NCI-H1417 treated with DMSO at 0.1 percent for 48 hours (cell line): ENCODE measurements around the gene NCOA3.
"Not testable (repeated sequence)": the region's sequence is repeated elsewhere in the genome, so short reads cannot be mapped to it uniquely, and the experiment has no call there.

Experiments
- DNase-seq: peaks from one replicate; lab custom pipeline; 2025; lab: John Stamatoyannopoulos, UW

NCOA3 gene

DNA sequence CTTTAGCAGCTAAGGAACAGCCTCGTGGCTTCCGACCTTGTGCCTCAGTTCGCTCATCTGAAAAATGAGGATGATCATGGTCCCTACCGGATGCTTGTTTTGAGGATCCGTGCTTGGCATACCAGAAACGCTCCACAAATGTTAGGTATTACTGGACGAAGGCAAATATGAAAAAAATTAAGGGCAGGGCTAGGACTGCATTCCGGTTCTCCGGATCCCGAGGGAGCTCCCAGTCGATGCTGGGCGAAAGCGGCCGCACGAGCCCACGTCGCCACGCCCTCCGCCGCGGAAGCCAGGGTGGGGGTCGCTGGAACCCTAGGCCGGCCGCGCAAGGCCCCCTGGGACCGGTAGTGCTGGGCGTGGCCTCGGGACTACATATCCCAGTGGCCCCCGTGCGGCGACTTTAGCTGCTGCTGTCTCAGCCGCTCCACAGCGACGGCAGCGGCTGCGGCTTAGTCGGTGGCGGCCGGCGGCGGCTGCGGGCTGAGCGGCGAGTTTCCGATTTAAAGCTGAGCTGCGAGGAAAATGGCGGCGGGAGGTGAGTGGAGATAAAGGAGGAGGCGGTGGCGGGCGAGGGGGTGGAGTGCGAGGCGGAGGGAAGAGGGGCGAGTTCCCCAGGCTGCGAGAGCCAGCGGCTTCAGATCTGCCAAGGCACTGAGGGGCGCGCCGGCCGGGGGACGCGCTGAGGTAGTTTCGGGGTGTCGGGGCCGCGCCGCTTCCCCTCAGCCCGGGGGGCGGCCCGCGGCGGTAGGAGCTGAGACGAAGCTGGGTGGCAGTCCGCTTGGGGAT, at the start of gene NCOA3:
Gene NCOA3 (plus strand): TSS at position 406 of the 789 bp plus-strand sequence. CDS start 120,361 bp downstream, outside the sequence.
- DNase-seq = peak; percentile 70

DNA sequence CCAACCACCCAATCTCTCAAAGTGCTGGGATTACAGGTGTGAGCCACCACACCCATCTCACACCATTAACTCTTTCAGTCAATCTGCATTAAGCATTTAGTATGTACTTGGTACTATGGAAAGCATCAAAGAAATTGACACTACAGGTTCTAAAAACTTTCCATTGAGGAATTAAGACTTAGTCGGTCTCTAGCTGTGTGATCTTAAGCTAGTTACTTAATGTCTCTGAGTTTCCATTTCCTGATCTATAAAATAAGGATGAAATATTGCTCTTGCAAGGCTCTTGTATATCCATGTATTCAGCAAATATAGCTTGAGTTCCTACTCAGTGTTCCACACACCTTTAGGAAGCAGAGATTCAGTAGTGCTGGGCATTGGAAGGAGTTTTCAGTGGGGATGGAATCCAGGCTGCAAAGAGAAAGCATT, 48.9 kb upstream of the NCOA3 start:
- no peak for DNase-seq

DNA sequence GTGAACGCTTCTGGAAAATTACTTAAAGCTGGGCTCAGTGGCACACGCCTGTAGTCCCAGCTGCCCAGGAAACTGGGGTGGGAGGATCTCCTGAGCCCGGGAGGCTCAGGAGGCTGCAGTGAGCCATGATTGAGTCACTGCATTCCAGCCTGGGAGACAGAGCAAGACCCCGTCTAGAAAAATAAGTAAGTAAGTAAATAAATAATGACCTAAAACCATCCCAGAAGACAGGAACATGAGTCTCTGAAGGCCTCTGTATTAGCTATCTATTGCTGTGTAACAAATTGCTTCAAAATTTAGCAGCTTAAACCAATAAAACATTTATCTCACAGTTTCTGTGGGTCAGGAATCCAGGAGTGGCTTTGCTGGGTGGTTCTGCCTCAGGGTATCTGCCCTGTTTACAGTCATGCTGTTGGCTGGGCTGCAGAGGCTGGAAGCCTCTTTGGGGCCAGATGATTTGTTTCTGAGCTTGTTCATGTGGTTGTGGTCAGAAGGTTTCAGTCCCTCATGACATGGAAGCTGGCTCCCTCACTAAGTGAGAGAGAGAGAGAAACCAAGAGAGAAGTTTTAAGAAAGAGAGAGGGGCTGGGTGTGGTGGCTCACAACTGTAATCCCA, 48.4 kb upstream of the NCOA3 start:
- no peak for DNase-seq

DNA sequence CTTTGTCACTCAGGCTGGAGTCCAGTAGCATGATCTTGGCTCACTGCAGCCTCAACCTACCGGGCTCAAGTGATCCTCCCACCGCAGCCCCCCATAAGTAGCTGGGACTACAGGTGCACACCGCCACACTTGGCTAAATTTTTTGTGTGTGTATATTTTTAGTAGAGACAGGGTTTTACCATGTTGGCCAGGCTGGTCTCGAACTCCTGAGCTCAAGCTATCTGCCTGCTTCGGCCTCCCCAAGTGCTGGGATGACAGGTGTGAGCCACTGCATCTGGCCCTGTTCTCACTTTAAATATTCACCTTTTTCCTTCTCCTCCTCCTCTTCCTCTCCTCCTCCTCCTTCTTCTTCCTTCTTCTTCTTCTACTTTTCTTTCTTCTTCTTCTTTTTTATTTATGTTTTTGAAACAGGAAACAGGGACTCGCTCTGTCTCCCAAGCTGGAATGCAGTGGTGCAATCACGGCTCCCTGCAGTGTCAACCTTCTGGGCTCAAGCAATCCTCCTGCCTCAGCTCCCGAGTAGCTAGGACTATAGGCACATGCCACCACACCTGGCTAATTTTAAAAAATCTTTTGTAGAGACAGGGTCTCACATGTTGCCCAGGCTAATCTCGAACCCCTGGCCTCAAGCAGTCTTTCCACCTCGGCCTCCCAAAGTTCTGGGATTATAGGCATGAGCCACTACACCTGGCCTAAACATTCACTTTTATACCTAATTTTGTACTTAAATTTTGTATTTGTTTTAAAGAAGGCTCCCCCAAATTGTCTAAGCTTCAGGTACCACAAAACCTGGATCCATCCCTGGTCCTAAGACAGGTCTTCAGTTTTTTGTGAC, 47.2 kb upstream of the NCOA3 start:
- no peak for DNase-seq

DNA sequence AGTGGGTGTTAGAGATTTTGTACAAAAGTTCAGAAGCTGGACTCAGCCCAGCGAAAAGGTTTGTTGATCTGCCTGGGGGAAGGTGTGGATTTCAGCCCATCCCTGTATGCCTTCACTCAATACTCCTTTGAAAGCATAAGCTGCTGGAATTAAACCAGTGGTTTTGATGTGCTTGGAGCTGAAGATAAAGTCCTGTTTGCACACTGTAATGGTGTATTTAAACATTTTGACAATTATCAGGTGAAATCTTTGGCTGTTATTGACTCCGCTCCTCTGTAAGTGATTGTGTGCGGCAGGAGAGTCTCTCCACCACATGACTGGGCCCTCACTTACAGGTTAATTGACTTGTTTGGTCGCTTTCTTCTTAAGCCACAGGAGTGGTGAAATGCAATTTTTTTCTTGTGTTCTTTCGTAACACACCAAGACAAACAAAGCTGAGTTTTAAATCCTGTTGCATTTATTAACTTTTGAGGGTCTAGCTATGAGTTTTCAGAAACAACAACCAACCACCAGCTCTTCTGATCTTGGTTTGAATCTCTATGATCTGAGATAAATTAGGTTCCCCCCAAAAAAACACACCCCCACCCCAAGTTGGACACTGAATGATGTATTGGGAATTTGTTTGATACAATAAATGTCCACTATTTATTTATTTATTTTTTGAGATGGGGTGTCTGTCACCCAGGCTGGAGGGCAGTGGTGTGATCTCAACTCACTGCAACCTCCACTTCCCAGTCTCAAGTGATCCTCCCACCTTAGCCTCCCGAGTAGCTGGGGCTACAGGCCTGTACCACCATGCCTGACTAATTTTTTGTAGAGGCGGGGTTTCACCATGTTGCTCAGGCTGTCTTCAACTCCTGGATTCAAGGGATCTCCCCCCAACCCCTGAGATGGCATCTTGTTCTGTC, 46.3 kb upstream of the NCOA3 start:
- no peak for DNase-seq

DNA sequence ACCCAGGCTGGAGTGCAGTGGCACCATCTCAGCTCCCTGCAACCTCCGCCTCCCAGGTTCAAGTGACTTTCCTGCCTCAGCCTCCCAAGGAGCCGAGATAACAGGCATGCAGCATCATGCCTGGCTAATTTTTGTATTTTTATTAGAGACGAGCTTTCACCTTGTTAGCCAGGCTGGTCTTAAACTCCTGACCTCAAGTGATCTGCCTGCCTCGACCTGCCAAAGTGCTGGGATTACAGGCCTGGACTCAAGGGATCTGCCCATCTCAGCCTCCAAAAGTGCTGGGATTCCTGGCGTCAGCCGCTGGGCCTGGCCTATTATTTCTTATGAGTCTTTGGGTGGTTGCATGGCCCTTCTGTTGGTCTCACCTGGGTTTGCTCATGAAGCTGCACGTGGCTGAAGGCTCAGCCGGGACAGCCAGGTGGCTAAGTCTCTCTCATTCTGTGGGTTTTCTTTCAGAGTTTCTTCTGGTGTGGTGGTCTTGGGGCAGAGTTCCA, 45.6 kb upstream of the NCOA3 start:
- no peak for DNase-seq

DNA sequence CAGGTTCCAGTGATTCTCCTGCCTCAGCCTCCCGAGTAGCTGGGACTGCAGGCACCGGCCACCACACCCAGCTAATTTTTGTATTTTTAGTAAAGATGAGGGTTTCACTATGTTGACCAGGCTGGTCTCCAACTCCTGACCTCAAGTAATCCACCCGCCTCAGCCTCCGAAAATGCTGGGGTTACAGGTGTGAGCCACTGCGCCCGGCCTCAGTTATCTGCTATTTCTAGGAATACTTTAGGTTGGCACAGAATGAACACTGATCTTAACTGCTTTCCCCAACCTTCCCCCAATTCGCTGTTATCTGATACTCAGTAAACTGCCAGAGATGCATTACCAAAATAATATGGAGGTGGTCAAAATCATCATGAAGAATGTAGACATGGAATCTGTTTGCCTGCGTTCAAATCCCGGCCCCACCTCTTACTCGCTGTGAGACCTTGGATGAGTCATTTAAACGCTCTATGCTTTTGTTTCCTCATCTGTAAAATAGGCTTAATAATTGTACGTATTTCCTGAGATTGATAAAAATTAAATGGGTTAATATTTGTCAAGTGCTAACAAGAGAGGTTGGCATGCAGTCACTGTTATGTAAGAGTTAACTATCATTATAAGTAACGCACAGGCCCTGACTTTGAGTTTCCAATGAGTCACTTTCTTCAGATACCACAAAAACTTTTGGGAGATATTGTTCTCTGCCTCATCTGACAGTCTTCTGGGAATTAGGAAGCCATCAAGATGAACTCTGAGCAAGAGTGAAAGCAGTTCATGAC, 44.5 kb upstream of the NCOA3 start:
- no peak for DNase-seq

DNA sequence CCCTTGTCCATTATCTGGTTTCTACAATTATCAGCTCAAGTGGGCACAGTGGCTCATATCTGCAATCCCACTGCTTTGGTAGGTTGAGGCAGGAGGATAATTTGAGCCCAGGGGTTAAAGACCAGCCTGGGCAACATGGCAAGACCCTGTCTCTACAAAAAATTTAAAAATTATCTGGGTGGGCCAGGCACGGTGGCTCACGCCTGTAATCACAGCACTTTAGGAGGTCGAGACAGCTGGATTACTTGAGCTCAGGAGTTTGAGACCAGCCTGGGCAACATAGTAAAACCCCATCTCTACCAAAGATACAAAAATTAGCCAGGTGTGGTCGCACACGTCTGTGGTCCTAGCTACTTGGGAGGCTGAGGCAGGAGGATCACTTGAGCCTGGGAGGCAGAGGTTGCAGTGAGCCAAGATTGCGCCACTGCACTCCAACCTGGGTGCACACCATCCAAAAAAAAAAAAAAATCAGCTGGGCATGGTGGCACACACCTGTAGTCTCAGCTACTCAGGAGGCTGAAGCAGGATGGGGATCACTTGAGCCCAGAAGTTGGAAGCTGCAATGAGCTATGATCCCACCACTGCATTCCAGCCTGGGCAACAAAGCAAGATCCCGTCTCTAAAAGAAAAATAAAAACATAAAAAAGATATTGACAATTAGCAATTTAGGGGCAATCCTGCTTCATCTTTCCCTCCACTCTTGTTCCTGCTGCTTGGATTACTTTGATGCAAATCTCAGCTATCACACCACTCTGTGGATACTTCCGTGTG, 43.2 kb upstream of the NCOA3 start:
- DNase-seq = not testable (repeated sequence)

DNA sequence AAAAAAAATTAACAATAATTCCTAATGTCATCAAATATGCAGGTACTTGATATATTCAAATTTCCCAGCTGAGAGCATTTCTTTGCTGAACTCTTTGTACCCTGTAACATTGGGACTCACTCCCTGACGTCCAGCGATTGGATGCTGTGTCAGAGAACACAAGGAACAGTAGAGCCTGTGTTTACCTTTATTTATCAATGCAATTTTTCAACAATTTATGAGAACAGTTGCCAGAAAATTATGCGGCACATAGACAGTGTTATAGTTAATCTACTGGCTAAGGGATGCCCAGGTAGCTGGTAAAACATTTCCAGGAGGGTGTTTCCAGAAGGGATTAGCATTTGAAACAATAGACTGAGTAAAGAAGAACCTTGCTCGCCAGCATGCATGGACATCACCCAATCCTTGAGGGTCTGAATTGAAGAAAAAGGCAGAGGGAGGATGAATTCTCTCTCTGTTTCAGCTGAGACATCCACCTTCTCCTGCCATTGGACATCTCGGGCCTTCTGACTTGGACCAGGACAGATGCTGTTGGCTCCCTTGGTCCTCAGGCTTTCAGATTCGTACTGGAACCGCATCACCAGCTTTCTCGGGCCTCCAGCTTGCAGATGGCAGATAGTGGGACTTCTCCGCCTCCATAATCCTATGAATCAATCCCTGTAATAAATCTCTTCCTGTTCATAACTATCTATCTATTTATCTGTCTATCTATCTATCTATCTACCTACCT, 42.2 kb upstream of the NCOA3 start:
- DNase-seq = no peak

DNA sequence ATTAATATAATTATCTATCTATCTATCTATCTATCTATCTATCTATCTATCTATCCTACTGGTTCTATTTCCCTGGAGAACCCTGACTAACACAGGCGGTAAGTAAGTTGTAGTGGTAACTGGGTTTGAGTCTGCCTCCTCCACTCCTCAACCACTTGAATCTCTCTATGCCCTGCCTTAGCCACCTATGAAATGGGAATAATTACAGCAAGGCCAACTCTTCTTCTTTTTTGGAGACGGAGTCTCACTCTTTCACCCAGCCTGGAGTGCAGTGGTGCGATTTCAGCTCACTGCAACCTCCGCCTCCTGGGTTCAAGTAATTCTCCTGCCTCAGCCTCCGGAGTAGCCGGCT, 41.0 kb upstream of the NCOA3 start:
- not testable (repeated sequence) for DNase-seq

DNA sequence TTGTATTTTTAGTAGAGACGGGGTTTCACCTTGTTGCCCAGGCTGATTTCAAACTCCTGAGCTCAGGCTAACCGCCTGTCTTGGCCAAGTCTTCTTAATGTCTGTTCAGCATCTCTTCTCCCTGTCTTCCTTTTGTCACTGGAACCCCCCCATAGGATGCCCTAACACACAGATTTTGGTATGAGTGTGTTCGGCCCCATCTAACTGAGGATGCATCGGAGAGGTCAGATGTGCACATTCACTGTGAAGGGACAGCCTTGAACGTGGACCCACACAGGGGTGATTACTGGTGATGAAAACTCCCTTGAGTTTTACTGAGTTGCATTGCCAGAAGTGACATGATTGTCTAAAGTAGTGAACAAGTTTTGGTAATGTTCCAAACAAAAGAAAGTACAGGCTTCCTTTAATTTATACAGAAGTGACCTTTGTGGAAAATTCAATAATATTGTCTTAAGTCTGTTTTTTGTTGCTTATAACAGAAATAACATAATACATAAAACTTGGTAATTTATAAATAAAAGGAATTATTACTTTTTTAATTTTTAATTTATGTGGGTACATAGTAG, 40.5 kb upstream of the NCOA3 start:
- no peak for DNase-seq

DNA sequence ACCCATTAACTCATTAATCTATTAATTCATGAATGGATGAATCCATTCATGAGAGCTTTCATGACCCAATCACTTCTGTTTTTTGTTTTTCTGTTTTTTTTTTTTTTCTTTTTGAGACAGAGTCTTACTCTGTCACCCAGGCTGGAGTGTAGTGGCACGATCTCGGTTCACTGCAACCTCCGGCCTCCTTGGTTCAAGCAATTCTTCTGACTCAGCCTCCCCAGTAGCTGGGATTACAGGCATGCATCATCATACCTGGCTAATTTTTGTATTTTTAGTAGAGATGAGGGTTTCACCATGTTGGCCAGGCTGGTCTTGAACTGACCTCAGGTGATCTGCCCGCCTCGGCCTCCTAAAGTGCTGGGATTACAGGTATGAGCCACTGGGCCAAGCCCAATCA, 39.8 kb upstream of the NCOA3 start:
- not testable (repeated sequence) for DNase-seq

DNA sequence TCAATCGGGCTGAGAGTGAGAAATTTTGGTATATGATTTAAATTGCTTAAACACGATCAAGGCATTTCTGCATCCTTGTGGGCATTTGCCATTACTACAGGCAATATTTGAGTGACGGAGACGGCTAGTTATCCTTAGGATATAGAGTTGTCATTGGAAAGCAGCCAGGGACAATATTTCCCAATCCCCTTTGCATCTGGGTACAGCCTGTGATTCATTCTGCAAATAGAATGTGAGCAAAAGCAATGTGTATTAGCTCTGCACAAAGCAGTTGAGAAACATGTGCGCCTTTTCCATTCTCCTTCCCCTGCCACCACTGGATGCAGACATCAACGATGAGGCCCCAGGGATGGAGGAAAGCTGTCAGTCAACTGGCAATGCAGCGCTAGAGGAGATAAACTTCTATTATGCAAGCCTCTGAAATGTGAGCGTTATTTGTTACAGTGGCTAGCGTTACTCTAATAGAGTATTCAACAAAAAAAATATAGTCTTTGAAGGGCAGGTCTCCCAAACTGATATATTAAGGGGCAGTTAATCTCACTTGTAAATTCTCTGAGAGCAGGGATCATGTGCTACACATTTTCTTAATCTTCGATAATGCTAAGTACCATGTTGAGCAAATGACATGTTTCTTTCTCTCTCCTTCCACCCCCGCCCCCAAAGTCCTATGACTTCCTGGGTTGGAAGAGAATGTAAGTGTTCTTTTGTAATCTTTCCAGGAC, 37.1 kb upstream of the NCOA3 start:
- no peak for DNase-seq

DNA sequence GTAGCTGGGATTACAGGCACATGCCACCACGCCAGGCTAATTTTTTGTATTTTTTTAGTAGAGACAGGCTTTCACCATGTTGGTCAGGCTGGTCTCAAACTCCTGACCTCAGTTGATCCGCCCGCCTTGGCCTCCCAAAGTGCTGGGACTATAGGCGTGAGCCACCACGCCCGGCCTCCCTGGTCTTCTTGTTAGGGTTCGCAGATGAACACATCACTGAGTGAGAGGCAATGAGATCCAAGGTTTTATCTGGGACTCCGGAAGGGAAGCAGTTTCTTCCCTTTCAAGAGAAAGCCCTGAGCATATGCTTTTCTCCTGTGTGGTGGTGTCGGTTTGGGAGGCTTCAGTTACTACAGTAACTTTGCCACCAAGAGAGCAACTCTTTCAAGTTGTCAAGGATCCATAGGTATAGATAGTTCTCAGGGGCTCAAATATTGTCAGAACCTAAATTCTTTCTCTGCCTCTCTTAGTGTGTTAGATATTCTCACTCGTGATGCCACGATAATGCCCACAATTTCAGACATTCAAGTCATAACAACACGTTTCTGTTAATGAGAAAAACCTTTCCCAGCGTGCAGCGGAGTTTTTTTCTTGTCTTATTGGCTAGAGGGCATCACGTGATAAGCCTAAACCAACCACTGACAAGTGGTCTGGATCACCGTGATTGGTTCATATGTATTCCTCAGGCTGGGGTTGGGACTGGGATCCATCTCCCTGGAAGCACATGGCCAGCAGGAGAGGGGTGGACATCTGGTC, 36.2 kb upstream of the NCOA3 start:
- no peak for DNase-seq

DNA sequence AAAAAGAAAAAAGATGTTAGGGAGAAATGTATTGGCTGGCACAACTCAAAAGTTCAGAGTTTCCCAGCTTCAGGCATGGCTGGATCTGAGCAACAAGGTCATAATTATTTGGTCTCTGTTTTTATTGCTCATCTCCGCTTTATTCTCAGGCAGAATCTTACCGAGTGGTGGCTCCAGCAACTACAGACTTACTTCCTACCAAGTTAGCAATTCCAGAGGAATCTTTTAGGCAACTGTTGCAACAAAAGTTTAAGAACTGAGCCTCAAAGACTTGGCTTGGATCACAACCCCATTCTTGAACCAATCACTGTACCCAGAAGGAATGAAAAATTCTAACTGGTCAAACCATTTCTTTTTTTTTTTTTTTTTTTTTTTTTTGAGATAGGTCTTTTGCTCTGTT, 35.5 kb upstream of the NCOA3 start:
- no peak for DNase-seq

DNA sequence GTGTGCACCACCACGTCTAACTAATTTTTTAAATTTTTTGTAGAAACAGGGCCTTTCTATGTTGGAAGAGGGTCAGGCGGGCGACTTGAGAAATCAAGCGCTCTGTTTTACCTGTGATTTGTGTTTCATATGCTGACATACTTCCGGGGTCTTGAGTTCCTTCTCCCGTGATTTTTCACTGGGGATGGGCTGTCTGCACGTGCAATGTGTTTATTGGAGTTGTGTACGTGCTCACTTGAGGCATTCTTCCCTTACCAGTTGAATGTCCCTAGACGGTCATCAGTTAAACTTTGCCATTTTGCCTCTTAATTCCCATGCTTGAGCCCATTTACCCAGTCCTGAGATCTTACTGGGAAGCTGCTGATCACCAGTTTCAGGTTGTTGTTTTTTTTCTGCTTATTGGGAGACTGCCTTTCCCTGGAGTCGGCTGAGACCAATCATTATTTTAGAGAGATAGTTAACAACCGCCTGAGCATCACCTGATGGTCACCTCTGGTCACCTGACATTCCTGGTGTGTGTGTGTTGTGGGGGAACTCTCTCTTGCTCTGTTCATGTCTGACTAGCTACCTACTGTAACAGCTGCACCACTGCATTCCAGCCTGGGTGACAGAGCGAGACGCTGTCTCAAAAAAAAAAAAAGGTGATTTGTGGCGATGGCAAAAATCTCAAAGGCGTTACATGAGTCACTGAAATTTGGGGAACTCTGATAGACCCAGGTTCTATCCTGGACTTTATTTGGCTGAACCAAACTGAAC, 34.8 kb upstream of the NCOA3 start:
- DNase-seq = no peak
